ENCODE data around the gene HNRNPA1. TPM values are rescaled to one million over a fixed set of nuclear protein-coding genes. Genes with fewer than 3 reads are reported as not detected.
A peak's percentile ranks its signal among the peaks of the same experiment; 100 is the strongest.
"Not testable (repeated sequence)": the region's sequence is repeated elsewhere in the genome, so short reads cannot be mapped to it uniquely, and the experiment has no call there.

The HNRNPA1 gene
- total RNA-seq, 1 donor from 2014 or later: 819 TPM

DNA sequence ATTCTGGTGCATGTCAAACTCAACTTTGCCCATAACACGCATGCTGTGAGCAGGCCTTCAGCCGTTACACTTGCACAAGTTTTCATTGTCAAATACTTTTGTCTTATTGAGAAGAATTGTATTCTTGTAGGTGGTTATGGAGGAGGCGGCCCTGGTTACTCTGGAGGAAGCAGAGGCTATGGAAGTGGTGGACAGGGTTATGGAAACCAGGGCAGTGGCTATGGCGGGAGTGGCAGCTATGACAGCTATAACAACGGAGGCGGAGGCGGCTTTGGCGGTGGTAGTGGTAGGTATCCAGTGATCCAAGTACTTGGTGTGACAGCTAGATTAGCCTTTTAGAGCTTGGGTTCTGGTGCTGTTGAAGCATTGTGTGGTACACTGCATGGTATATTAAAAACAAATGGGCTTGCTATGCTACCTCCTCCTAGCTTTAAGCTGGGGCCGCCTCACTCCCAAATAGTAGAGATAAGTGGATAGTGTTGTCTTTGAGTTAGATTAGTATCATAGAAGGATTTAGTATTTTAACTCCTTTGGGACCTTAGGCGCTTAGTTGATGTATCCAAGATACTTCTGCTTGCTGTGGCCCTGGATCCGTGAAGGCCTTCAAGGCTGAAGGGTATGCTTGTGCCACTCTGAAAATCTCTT lies 2.5 kb downstream of the HNRNPA1 start:
- Mint-ChIP-seq H3K4me3 (ENCODE audit: unreplicated experiment) (no peak overlapping the region), H3K9me3 (ENCODE audit: unreplicated experiment) (no peaks in the 10 kb centered on the region), H3K27ac (ENCODE audit: unreplicated experiment) (no peak overlapping the region), H3K4me1 (ENCODE audit: unreplicated experiment) (peaks cover 57% of the 10 kb centered on the region), H3K36me3 (ENCODE audit: unreplicated experiment) (peaks cover 57% of the 10 kb centered on the region), H3K27me3 (ENCODE audit: unreplicated experiment) (no peaks in the 10 kb centered on the region)
- TF ChIP-seq, protein P1, sequence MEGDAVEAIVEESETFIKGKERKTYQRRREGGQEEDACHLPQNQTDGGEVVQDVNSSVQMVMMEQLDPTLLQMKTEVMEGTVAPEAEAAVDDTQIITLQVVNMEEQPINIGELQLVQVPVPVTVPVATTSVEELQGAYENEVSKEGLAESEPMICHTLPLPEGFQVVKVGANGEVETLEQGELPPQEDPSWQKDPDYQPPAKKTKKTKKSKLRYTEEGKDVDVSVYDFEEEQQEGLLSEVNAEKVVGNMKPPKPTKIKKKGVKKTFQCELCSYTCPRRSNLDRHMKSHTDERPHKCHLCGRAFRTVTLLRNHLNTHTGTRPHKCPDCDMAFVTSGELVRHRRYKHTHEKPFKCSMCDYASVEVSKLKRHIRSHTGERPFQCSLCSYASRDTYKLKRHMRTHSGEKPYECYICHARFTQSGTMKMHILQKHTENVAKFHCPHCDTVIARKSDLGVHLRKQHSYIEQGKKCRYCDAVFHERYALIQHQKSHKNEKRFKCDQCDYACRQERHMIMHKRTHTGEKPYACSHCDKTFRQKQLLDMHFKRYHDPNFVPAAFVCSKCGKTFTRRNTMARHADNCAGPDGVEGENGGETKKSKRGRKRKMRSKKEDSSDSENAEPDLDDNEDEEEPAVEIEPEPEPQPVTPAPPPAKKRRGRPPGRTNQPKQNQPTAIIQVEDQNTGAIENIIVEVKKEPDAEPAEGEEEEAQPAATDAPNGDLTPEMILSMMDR (IDR thresholded peaks at IDR 0.05): no peak
- DNase-seq (ENCODE audit: extremely low spot score, unreplicated experiment): no peak

DNA sequence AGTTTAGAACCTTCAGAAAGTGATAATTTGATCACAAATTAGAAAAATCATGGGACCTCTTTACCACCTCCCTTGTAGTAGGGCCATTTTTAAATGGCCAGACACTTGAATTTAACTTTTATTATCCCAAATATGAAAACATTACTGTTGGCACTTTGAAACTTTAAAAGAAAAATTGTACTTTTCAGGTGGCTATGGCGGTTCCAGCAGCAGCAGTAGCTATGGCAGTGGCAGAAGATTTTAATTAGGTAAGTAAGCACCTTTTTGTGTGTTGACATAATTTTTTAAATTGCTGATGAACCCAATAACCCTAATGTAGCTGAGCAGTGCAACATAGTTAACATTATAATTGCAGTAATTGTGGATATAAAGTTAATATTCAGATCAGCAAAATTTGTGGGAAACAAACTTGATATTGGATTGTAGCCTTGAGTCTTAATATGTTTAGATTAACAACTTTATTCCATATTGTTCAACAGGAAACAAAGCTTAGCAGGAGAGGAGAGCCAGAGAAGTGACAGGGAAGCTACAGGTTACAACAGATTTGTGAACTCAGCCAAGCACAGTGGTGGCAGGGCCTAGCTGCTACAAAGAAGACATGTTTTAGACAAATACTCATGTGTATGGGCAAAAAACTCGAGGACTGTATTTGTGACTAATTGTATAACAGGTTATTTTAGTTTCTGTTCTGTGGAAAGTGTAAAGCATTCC lies 3.7 kb downstream of the HNRNPA1 start:
- not testable (repeated sequence) for DNase-seq (ENCODE audit: extremely low spot score, unreplicated experiment); H3K4me3 Mint-ChIP-seq (ENCODE audit: unreplicated experiment); H3K9me3 Mint-ChIP-seq (ENCODE audit: unreplicated experiment); H3K27me3 Mint-ChIP-seq (ENCODE audit: unreplicated experiment)
- H3K36me3 Mint-ChIP-seq (ENCODE audit: unreplicated experiment): peaks cover 60% of the 10 kb centered on the region
- H3K4me1 Mint-ChIP-seq (ENCODE audit: unreplicated experiment): peaks cover 48% of the 10 kb centered on the region
- peak overlapping the region; percentile 56 for H3K27ac Mint-ChIP-seq (ENCODE audit: unreplicated experiment)

DNA sequence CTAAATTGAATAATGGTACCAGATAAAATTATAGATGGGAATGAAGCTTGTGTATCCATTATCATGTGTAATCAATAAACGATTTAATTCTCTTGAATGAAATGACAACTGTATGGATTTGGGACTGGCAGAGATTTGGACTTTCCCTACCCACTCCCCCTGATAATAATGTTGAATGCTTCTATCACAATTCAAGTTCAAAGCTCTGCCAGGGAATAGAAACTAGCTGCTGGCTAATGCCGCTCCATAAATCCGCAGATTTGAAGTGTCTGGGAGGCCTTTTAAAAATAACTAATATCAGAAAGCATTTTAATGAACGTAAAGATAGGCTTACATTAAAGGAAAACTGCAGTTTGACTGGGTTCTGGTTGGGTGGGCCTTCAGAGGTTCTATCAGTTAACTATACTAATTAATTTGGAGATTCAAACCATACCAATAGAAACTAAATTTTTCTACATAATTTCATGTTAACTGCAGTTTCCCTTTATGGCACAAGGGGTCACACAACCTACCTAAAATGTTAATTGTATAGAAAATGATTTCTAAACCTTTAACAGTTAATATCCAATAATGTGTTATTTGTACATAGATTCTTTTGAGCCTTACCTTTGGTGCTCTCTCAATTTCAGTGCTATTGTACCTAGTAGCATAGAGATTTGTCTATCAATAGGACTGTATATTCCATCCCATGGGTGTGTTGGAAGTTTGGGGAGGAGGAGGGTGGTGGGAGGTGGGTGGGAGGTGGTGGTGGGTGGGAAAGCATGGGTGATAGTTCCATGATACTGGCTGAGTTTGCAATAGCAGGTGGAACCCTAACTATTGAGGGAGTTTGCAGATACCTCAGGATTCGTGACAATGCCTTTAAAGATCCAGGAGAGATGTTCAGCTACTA lies 4.9 kb downstream of the HNRNPA1 start:
- Mint-ChIP-seq H3K9me3 (ENCODE audit: unreplicated experiment) (no peaks in the 10 kb centered on the region), H3K27me3 (ENCODE audit: unreplicated experiment) (no peaks in the 10 kb centered on the region), H3K4me1 (ENCODE audit: unreplicated experiment) (peaks cover 48% of the 10 kb centered on the region), H3K27ac (ENCODE audit: unreplicated experiment) (peak overlapping the region; percentile 62), H3K36me3 (ENCODE audit: unreplicated experiment) (peaks cover 60% of the 10 kb centered on the region), H3K4me3 (ENCODE audit: unreplicated experiment) (peak overlapping the region; percentile 22)
- DNase-seq (ENCODE audit: extremely low spot score, unreplicated experiment): no peak
- TF ChIP-seq, protein P1 (IDR thresholded peaks at IDR 0.05): peak; percentile 47

DNA sequence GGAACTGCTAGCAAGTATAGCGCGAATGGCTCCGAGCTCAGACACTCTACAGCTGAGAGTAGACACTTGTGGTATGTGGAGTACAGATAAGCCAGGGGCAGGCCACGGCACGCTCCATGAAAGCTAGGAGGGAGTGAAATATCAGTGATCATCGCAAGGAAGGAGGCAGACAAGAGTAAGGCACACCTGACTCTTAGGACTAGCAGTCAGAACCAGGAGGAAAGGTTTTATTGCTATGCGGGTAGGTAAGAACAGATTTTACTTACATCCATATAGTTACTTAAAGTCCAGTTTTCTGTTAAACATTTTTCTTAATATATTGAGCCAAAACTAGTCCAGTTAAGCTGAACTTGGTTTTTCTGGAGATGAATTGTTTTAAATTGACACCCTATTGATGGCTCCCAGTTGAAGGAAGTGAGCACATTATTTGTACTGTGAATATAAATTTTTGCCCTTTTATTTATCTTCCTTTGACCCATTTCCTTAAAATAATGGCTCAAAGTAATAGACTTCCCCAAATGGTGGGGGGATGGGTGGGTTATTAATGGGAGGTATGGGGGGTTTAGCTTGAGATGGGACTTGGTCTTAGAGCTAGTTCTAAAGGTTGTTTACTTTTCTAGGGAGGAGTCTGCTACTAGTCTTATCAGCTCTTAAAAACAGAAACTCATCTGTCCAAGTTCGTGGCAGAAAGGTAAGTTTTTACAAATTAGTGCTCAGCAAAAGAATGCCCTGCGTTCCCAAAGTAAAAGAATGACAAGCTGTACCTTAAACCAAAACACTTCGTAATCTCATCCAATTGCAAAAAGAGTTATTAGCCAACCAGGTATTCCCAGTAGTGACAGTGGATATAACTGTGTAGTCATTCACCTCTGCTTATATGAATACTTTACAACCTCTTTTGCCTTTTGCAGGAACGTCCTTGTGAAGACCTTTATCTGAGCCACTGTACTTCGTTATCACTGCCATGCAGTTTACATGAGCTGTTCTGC lies 5.8 kb downstream of the HNRNPA1 start:
- TF ChIP-seq, protein P1 (IDR thresholded peaks at IDR 0.05): no peak
- H3K4me1 Mint-ChIP-seq (ENCODE audit: unreplicated experiment): peaks cover 48% of the 10 kb centered on the region
- peak overlapping the region; percentile 62 for H3K27ac Mint-ChIP-seq (ENCODE audit: unreplicated experiment)
- no peaks in the 10 kb centered on the region for H3K9me3 Mint-ChIP-seq (ENCODE audit: unreplicated experiment)
- H3K4me3 Mint-ChIP-seq (ENCODE audit: unreplicated experiment): no peak overlapping the region
- H3K36me3 Mint-ChIP-seq (ENCODE audit: unreplicated experiment): peaks cover 58% of the 10 kb centered on the region
- no peaks in the 10 kb centered on the region for H3K27me3 Mint-ChIP-seq (ENCODE audit: unreplicated experiment)
- no peak for DNase-seq (ENCODE audit: extremely low spot score, unreplicated experiment)

Data from osteocyte (in vitro differentiated cells).